ENCODE measurements around the gene NIM1K.
"Not testable (repeated sequence)": the region's sequence is repeated elsewhere in the genome, so short reads cannot be mapped to it uniquely, and the experiment has no call there.

NIM1K gene

DNA sequence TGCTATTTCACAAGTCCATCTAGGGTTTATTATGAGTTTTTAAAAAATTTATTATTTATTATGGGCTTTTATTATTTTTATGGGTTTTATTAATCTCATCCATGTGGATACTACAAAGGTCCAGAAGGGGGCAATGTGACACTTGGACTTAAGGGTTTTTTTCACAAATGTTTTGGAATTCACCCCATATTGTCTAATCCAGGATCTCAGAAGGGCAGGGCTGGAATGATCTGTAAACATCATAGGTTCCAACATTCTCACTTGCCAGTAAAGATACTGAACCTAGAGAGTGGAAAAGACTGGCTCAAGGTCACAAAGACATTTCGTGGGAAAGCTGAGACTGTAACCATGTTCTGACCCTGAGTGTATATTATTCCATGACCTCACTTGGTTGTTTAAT, 35.6 kb downstream of the NIM1K start:
- no peak for DNase-seq (ENCODE audit: extremely low read depth in 1 of 2, low read depth in 1 of 2)

DNA sequence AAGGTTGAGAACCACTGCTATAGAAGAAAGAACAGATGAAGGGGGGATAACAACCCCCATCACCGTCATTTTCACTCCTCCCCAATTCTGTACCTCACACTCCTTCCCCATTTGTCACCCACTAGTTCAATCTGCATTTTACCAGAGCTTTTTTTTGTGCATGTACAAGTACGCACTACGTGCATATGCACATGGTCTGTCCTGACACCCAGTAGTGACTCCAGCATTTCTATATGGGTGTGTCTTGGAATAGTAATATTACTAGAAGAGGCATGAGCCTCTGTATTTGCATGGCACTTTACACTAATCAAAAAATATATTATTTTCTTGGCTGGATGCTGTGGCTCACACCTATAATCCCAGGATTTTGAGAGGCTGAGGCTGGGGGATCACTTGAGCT, 38.7 kb downstream of the NIM1K start:
- no peak for DNase-seq (ENCODE audit: extremely low read depth in 1 of 2, low read depth in 1 of 2)

DNA sequence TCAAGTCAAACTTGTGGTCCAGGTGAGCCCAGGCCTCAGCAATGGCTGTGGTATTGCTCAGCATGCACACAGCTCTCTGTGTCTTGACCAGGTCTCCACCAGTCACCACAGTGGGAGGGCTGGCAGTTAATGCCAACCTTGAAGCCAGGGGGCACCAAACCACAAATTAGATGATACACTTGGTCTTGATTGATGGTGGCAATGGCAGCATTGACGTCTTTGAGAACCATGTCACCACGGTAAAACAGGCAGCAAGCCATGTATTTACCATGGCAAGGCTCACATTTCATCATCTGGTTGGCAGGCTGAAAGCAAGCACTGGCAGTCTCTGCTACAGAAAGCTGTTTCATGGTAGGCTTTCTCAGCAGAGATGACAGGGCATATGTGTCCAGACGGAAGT, 40.0 kb downstream of the NIM1K start:
- DNase-seq (ENCODE audit: extremely low read depth in 1 of 2, low read depth in 1 of 2), result no peak

DNA sequence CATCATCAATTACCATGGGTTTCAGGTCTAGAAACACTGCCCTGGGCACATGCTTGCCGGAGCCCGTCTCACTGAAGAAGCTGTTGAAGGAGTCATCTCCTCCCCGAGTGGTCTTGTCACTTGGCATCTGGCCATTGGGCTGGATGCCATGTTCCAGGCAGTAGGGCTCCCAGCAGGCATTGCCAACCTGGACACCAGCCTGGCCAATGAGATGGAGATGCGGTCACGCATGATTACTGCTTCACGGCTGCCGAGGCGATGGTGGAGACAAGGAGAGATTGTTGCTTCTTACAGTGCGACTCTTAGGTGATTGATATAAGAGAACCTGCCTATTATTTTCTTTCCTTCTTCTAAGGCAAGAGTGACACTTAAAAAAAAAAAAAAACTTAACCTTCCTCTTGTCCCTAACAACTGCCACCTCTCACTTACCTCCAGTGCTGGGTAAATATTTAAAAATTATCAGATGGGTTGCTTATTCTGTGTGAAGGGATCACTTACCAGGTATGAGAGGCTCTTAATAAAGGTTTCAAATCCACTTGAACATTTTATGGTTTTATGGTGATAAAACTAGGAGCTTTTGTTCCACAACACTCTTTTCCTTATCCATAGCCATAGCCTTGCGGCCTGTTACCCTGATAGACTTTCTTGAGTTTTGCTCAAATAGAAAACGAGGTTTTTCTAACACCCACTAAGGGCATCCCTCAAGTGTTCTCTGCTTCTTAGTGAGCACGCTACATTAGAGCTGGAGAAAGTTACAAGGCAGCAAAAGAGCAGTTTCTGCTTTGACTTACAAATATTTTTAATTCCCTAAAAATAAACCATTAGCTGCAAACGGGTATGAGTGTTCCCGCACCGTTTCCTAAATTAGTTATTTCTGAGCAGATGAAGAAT, 41.2 kb downstream of the NIM1K start:
- no peak for DNase-seq (ENCODE audit: extremely low read depth in 1 of 2, low read depth in 1 of 2)

DNA sequence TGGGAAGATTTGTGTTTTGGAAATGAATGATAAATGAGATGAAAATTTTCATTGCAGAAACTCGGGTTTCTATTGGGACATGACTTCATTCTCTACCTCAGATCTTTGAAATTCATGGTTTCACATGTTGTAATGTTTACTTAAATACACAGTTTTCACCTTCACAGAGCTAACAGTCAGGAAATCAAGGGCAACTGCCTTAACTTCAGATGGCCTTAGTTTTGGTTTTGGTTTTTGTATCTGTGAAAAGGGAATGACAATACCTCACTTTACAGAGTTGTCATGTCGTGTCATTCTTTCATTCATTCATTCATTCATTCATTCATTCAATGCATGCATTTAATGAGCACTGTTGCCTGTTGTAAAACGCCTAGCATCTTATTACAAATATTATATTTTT, 41.9 kb downstream of the NIM1K start:
- DNase-seq (ENCODE audit: extremely low read depth in 1 of 2, low read depth in 1 of 2), result no peak

DNA sequence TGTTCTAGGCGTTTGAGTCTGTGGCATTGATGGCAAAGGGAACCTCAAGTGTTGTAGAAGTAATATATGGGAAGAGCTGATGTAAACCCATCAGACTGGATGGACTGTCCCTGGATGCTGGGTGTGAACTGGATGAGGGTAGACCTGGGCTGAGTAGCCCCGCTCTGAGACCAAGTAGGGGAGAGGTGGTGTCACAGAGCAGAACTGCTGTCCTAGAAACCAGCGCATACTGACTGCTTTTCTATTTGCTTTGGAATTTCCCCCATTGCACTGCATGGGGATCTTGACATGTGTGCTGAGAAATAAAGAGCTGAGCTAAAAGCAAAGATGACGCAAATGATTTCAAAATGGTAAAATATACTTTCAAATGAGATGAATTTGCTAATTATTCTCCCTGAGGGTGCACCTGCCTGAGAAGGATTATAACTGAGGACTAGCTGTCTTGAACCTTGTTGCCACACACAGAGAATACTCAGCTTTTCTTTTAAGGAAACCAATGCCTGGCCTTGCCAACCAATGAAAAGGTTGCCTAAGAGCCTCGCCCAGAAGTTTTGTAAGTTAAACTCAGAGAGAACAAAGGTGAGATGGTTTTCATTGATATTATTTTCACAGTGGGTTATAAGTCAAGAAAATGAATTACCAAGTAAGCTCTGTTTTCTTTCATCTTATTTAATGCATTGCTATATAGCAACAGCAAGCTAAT, 44.8 kb downstream of the NIM1K start:
- DNase-seq (ENCODE audit: extremely low read depth in 1 of 2, low read depth in 1 of 2), result no peak

DNA sequence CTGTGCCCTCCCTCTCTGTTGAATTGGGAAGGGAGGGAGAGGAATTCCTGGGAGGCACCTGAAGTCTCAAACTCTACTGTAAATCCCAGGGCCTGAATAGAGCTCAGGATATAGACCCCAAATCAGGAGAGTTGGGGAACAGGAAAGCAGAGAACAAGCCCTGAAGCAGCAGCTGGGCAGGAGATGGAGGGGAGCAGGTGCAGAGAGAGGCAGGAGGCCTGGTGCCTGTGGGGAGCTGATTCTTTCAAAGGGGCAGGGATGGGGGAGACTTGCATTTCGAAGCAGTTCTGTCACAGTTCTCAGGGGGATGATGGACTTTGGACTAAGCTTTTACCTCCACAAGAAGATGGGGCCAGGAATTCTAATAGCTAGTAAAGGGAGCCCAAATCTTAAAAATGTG, 50.2 kb downstream of the NIM1K start:
- no peak for DNase-seq (ENCODE audit: extremely low read depth in 1 of 2, low read depth in 1 of 2)

DNA sequence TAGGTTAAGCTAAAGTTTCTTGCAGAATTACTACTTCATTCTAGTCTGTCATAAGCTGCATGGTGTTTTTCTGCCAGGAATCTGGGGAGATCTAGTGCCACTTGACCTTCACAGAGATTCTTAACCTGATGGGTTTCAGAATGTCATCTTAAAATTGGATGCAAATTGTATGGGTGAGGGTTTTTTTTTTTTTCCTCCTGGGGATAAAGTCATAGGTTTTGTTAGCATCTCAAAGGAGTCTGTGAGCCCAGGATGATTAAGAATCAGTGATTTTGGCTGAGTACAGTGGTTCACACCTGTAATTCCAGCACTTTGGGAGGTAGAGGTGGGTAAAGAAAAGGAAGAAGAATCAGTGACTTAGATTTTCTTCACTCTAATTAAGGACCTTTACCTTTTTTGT, 51.2 kb downstream of the NIM1K start:
- DNase-seq (ENCODE audit: extremely low read depth in 1 of 2, low read depth in 1 of 2), result no peak

DNA sequence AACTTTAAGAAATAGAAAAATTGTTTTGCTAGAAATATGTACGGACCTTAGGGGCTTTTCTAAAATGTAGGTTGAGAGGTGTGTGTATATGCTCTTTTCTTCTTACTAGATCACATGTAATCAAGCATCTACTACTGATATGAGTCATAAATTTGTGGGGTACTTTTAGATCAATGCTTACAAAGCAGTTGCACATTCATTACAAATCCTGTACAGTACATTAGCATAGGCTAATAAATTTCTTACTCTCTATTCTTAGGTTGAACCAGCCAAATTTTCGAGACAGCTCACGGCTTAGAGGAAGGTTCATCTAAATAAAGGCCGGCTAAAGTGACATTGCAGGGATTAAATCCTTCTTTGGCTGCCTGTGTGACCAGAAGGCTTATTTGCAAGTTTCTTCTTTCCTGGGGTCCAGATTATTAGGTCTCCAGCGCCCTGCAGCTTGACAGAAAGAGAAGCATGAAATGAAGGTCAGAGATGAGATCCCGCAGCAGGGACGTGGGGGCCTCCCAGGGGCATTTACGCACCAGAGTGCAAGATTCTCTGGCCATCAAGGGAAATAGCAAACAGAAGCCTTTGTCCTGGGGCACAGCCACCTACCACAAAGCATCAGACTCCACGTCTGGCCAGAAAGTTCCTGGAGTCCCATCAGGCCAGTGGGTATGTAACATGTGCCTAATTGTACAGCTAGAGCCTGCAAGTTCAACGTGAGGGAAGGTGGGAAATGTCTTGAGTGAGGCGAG, 53.0 kb downstream of the NIM1K start:
- DNase-seq (ENCODE audit: extremely low read depth in 1 of 2, low read depth in 1 of 2), result no peak

DNA sequence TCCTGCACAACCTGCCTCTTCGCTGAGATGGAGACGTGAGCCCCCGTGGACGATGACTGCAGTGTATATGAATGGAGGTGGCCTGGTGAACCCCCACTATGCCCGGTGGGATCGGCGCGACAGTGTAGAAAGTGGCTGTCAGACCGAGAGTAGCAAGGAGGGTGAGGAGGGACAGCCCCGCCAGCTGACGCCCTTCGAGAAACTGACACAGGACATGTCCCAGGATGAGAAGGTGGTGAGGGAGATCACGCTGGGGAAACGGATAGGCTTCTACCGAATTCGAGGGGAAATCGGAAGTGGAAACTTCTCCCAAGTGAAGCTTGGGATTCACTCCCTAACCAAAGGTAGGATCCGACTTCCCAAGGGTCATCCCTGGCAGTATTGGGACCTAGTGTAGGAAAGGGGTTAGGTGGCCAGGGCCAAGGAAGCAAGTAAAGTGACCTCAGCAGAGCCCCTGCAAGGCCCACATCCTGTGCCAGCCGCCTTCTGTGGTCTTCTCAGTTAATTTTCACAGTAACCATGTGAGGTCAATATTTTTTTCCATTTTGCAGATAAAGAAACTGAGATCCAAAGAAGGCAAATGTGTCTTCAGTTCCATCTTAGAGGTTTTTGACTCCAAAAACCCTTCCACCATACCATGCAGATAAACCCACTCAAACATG, 53.8 kb downstream of the NIM1K start:
- no peak for DNase-seq (ENCODE audit: extremely low read depth in 1 of 2, low read depth in 1 of 2)

DNA sequence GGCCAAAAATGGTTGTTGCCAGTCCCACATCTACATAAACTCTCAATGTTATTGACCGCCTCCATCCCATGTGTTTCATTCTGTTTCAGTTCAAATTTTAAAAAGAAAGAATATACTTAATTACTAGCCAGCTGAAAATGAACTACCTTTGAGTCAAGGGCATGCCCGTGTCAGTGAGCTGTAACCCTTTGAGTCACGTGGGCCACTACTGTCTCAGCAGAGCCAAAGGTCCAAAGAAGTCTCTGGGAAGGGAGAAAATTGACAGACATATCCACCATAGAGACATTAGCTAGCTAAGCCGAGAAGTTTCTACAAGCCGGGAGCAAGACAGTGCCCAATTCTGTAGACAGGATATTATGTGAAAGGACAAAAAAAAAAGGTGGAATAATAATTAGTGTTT, 59.7 kb downstream of the NIM1K start:
- no peak for DNase-seq (ENCODE audit: extremely low read depth in 1 of 2, low read depth in 1 of 2)

DNA sequence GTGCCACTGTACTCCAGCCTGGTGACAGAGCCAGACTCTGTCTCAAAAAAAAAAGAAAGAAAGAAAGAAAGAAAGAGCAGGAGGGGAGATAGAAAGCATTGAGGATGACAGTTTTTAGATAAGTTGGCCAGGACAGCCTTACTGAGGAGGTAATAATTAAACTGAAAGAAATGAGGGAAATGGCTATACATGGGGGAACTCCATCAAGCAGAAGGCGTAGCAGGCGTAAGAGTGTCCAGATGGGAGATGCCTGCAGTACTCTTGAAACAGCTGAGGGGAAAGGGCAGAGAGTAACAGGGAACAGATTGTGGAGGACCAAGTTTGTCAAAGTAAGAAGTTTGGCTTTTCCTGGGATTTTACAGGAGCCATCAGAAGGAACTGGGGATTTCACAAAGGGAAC, 63.7 kb downstream of the NIM1K start:
- no peak for DNase-seq (ENCODE audit: extremely low read depth in 1 of 2, low read depth in 1 of 2)

DNA sequence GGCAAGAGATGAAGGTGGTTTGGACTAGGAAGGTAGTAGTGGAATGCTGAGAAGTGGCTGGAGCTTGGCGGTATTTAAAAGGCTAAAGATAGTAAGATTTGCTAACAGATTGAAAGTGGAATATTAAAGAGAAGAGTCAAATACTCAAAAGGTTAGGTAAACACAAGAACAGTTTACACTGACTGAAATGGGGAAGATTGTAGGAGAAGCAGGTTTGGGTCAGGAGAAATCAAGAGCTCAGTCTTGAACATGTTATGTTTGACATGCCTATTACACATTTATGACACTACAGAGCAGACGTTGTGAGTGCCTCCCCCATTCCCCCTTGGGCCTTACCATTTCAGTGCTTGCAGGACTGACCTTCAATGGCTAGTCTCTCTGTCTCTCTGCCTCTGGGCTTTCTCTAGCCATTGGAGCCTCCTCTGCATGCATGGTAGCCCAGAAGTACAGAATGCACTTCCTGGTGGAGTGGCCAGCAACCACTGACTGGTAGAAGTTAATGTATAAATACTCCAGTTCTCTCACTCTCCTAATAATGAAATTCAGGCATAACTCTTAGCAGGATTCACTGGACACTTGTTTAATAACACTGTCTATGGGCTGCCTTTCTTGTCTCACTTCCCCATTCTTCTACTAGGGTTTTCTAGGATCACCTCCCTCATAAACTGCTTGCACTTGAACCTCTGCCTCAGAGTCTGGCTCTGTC, 64.4 kb downstream of the NIM1K start:
- DNase-seq (ENCODE audit: extremely low read depth in 1 of 2, low read depth in 1 of 2), result no peak

DNA sequence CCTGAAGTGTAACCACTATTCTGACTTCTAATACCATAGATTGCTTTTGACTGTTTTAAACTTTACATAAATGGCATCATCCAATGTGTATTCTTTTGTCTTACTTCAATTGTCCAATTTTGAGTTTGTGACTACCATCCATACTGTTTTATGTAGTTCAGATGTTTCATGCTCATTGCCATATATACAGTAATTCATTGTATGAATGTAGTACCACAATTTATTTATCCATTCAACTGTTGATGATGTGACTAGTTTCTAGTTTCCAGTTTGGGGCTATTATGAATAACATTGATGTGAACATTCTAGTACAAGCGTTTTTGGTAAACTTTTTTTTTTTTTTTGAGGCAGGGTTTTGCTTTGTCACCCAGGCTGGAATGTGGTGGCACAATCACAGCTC, 66.1 kb downstream of the NIM1K start:
- no peak for DNase-seq (ENCODE audit: extremely low read depth in 1 of 2, low read depth in 1 of 2)

DNA sequence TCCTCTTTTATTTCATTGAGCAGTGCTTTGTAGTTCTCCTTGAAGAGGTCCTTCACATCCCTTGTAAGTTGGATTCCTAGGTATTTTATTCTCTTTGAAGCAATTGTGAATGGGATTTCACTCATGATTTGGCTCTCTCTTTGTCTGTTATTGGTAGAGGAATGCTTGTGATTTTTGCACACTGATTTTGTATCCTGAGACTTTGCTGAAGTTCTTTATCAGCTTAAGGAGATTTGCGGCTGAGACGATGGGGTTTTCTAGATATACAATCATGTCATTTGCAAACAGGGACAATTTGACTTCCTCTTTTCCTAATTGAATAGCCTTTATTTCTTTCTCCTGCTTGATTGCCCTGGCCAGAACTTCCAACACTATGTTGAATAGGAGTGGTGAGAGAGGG, 70.2 kb downstream of the NIM1K start:
- not testable (repeated sequence) for DNase-seq (ENCODE audit: extremely low read depth in 1 of 2, low read depth in 1 of 2)

DNA sequence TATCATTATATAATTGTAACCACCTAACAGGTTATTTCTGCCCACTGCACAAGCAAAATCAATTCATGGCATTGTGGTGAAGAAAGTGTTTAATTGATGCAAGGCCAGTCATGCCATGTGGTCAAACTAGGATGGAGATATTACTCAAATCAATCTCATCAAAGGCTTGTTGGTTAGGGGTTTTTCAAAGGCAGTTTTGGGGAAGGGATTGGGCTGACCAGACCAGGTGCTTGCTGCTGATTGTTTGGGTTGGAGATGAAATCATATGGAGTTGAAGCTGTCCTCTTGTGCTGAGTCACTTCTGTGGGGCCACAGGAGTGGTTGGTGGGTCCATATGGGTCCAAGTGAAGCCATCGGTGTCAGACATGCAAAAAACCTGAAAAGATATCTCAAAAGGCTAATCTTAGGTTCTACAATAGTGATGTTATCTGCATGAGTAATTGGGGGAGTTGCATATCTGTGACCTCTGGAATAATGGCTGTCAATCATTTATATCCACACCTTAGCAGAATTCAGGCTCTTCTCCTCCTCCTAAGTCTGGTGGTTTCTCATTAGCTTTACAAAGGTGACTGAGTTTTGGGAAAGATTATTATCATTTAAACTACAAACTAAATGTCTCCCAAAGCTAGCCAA, 76.3 kb downstream of the NIM1K start:
- DNase-seq (ENCODE audit: extremely low read depth in 1 of 2, low read depth in 1 of 2), result no peak

DNA sequence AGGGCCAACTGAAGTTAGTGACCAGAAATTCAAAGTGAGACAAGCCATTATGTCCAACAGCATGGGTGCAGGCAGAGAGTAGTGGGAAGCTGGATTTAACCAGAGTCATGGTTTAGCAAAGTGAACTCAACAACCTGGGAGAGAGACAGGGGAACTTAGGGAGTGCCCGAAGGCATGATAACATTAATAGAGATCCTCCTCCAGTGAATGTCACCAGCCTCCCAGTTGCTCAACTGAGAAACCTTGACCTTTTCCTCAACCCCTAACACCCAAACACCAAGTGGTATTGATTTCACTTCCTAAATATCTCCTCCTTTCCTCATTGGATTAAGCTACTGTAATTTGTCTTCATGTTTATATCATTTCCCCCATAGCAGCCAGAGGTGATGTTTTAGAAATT, 78.6 kb downstream of the NIM1K start:
- no peak for DNase-seq (ENCODE audit: extremely low read depth in 1 of 2, low read depth in 1 of 2)

DNA sequence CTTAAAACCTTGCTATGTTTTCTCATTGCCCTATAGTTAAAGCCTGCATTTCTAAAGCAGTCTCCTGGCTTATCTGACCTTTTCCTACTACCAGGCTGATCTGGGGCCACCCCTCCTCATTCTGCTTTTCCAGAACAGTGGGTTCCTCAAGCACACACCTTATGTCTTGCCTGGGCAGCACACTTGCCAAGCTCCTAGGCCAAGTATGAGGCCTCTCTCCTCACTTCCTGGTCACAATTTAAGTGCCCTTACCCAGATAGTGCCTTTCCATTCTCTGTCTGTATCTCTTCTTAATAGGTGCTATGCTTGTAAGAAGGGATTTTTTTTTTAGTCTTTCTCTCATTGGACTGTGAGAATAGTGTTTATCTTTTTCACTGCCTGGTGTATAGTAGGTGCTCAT, 81.5 kb downstream of the NIM1K start:
- DNase-seq (ENCODE audit: extremely low read depth in 1 of 2, low read depth in 1 of 2), result no peak

DNA sequence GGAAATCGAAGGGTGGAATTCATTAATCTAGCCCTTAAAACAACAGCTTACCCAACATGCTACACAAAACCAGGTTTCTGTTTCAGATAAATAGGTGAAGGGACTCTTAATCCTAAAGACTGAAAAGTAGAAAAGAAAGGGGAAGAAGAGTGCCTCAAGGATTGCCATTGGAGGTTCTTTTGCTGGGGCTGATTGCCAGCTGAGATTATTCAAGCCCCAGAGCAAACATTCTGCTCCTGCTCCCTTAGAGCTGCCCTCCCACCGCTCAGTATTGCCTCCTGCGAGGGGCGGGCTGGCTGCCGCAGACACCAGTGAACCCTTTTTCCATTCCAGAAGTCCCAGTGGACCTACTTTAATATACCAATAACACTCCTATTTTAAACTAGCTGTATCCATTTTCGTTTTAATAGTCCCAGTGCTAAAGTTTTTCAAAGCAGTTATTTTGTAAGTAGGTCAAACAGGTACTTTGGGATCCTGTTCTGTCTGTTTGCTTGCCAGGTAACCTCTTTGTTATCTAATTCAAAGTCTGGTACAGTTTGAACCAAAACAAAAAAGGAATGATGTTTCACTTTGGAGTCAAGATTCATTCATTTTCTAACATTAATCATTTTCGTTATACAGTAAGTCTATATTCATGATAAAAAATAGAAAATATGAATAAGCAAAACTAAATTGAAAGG, 82.5 kb downstream of the NIM1K start:
- DNase-seq (ENCODE audit: extremely low read depth in 1 of 2, low read depth in 1 of 2), result no peak

DNA sequence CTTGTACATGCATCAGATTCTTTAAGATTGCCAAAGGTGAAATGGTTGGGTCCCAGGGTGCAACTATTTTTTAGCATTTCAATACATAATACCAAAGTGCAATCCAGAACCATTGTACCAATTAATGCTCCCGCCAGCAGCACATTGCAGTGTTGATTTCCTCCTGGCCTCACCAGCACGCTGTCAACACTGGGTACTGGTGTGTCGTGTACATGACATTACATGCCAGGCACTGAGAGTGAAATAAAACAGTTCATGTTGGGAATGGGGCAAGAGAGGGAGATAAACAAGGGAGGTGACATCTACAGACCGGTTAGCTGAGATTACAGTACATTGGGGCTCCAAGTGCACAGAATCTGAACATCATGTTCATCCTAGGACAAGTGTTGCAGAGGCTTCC, 83.4 kb downstream of the NIM1K start:
- no peak for DNase-seq (ENCODE audit: extremely low read depth in 1 of 2, low read depth in 1 of 2)
